ENCODE results near the gene CCRL2. TPM values are rescaled to one million over a fixed set of nuclear protein-coding genes. Genes with fewer than 3 reads are reported as not detected.
"Not testable (repeated sequence)": the region's sequence is repeated elsewhere in the genome, so short reads cannot be mapped to it uniquely, and the experiment has no call there.

The CCRL2 gene
- polyA plus RNA-seq, 3 donors, result 1.1 to 1.5 (median 1.3) TPM

DNA sequence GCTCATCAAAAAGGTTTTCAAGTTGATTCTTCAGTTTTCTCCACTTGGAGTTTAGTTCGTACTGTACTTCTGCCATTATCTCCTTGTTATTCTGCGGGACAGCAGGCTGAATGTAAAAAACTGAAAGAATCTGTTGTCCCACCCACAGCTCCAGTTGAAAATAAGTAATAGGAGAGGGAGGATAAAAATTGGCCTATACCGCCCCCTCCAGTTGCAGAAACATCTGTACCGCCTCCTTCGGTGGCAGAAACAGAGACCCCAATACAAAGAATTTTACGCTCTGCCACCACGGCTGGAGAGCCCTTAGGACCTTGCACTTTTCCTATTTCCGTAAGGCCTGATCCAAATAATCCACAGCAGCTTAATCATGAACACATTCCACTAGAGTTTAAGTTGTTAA lies 20.3 kb downstream of the CCRL2 start:
- not testable (repeated sequence) for DNase-seq (ENCODE audit: low read depth in 3 of 3, low spot score in 2 of 3)

DNA sequence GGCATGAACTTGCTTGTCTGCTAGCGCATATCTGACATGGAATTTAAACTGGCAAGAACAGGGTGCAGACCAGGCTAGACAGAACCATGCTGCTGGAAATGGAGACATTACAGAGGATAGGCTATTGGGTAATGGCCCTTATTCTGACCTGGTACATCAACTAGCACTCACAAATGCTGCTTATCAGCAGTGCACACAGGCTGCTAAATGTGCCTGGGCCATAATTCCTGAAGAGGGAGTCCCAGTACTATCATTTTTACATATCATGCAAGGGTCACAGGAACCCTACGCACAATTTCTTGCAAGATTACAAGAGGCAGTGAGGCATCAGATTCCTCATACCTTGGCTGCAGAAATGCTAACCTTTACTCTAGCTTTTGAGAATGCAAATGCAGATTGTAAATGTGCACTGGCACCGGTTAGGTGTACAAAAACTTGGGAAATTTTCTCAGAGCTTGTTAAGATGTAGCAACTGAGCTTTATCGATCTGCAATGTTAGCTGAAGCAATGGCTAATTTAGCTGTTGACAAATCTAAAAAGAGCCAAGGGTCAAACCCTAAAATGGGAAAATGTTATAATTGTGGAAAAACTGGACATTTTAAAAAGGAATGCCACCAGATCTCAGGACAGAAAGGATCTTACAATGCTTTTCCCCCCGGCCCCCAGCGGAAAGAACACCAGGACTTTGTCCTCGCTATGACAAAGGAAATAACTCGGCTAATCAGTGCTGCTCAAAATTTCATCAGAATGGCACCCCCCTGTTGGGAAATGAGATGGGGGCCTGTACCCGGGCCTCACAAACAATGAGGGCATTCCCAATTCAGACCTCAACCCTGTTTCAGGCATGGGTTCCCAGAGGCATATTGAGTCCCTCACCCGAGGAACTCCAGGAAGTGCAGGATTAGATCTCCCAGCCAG lies 21.1 kb downstream of the CCRL2 start:
- no peak for DNase-seq (ENCODE audit: low read depth in 3 of 3, low spot score in 2 of 3)

DNA sequence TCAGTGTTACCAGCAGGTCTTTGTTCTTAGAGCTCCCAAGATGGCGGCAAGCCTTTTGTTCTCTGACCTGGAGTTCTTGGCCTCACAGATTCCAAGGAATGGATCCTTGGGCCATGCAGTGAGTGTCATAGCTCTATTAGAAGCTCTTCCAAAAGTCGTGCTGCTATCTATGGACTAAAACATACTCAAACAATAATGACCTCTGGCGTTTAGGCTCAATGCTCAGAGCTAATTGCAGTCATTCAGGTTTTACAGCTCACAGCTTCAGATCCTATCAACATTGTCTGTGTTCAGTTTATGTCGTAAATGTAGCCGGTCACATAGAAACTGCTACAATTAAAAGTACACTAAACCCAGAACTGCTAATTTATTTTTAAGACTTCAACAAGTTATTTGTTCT lies 22.2 kb downstream of the CCRL2 start:
- DNase-seq (ENCODE audit: low read depth in 3 of 3, low spot score in 2 of 3), result no peak

DNA sequence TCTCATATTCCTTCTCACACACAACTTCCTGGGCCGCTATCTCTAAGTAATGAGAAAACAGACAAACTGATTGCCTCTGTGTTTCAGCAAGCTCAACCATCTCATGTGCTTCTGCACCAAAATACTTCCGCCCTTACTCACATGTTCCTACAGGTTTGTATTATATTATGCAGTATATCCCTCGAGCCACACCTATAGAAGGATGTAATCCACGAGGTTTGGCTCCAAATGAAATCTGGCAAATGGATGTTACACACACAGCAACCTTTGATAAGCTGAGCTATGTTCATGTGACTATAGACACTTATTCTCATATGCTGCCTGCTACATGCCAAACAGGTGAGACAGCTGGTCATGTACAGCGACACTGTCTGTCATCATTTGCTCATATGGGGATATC lies 22.6 kb downstream of the CCRL2 start:
- no peak for DNase-seq (ENCODE audit: low read depth in 3 of 3, low spot score in 2 of 3)

DNA sequence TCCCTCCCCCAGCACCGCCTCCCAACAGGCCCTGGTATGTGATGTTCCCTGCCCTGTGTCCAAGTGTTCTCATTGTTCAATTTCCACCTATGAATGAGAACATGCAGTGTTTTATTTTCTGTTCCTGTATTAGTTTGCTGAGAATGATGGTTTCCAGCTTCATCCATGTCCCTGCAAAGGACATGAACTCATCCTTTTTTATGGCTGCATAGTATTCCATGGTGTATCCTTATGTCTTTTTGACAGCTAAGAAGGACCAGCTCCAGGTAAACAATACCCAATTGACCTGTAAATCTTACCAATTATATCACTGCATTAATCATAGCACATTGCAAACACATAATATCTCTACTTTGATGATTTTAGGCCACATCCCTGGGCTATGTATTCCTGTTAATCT lies 23.8 kb downstream of the CCRL2 start:
- not testable (repeated sequence) for DNase-seq (ENCODE audit: low read depth in 3 of 3, low spot score in 2 of 3)

DNA sequence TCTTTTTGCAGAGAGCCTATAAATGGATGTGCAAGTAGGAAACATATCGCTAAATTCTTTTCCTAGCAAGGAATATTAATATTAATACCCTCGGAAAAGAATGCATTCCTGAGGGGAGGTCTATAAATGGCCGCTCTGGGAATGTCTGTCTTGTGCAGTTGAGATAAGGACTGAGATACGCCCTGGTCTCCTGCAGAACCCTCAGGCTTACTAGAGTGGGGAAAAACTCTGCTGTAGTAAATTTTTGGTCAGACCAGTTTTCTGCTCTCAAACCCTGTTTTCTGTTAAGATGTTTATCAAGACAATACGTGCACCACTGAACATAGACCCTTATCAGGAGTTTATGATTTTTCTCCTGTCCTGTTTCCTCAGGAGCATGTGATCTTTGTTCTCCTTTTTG lies 24.8 kb downstream of the CCRL2 start:
- DNase-seq (ENCODE audit: low read depth in 3 of 3, low spot score in 2 of 3), result not testable (repeated sequence)

DNA sequence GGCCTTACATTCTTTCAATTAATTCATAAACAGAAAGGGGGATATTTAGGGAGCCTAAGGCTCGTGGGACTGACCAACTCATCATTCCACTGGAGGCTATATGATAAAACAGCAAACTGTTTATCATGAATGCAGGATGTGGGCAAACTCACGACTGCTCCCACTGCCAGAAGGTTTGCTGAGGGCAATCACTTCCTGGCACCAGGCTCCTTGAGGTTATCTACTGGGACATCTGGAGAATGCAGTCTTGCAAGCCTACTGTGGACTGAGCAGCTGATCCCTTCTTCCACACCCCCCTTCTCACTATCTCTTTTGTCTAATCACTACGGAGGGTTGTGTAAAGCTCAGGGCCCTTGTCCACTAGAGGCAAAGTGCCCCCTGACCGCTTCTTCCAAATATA lies 26.1 kb downstream of the CCRL2 start:
- DNase-seq (ENCODE audit: low read depth in 3 of 3, low spot score in 2 of 3), result not testable (repeated sequence)

DNA sequence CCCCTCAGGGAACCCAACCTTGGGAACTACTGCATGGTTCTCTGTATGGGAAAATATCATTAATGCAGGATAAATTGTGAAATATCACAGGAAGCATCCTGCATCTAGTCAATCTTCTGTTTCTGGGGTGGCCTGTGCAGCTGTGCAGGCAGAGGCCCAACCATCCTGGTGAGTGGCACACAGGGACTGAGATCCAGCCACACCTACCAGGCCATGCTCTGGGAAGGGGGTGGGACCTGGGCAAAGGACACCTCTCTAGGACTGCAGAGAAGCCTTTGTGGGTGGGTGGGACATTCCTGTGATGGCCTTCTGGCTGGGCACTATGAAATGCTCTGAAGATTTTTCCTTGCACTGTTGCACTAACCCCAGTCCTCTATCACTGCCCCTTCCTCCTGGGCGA lies 26.8 kb downstream of the CCRL2 start:
- DNase-seq (ENCODE audit: low read depth in 3 of 3, low spot score in 2 of 3), result no peak

DNA sequence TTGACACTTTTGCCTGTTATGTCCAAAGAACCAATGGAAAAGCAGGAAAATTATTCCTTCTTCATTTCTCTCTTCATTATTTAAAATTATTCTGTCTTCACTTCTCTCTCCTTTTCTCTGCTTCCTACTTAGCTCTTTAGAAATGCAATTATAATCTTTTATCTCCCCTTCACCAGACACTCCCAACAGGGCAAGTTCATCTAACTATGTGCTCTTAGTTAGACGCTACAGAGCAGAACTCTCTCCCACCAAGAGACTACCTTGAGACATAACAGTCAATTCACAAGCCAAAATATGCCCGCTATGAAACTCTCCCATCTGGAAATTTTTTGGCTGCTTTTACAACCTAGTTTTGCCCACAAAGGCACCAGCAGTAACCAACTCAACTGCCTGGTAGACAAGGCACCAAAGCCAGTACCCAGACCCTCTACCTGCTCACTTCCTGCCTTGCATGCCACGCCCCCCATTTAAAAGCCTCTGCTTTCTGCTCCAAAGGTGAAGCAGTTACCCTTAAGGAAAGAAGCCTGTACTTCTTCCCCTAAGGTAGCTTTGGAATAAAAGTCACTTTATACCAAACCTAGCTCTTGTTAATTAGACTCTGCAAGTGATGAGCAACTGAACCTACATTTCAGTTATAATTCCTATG lies 28.1 kb downstream of the CCRL2 start:
- no peak for DNase-seq (ENCODE audit: low read depth in 3 of 3, low spot score in 2 of 3)

DNA sequence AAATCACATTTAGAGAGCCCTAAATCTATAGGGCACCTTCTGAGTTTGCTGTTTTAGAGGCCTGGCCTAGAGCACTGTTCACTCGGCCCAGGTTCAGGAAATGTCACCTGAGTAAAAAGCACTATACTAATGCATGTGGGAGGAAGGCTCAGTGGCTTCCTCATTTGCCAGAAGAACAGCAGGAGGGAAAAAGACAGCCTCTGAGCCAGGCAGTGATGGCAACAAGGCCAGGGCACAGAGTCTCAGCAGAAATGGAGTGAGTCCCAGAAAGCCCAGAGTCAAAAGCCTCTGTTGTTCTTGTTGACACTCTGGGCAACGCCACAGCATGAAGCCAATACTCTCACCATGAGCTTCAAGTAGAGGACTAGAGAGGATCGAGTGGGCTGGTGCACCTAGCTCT lies 31.8 kb downstream of the CCRL2 start:
- DNase-seq (ENCODE audit: low read depth in 3 of 3, low spot score in 2 of 3), result no peak

DNA sequence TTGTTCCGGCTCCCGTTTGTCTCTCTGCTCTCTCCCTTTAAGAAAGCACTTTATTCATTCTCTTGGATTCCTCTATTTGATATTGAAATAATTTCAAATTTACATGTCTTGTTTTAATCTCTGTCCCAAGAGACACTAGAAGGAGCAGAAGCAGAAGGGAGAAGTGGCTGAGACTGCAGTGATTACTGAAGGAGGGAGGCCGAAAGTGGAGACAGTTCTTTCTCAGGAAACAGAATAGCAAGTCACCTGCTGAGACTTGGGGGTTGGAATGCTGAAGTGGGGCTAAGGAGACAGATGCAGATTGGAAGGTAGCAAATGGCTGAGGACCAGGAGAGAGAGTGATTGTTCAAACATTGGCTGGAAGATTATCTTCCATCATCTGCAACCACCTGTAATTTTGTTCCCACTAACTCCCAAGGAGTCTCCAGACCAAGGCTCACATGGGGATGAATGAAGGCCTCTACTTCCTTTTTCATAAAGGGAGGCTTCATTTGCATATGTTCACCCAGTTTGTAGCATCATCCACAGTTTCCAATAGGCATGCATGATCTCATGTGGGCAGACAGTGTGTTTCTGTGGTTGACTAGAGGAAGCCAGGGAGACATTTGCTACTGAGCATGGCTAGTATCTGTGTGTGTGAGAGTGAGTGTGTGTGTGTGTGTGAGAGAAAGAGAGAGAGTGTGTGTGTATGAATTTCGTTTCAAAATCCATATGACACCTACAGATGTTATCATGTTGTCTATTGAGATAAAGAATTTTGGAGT lies 33.7 kb downstream of the CCRL2 start:
- DNase-seq (ENCODE audit: low read depth in 3 of 3, low spot score in 2 of 3), result no peak

DNA sequence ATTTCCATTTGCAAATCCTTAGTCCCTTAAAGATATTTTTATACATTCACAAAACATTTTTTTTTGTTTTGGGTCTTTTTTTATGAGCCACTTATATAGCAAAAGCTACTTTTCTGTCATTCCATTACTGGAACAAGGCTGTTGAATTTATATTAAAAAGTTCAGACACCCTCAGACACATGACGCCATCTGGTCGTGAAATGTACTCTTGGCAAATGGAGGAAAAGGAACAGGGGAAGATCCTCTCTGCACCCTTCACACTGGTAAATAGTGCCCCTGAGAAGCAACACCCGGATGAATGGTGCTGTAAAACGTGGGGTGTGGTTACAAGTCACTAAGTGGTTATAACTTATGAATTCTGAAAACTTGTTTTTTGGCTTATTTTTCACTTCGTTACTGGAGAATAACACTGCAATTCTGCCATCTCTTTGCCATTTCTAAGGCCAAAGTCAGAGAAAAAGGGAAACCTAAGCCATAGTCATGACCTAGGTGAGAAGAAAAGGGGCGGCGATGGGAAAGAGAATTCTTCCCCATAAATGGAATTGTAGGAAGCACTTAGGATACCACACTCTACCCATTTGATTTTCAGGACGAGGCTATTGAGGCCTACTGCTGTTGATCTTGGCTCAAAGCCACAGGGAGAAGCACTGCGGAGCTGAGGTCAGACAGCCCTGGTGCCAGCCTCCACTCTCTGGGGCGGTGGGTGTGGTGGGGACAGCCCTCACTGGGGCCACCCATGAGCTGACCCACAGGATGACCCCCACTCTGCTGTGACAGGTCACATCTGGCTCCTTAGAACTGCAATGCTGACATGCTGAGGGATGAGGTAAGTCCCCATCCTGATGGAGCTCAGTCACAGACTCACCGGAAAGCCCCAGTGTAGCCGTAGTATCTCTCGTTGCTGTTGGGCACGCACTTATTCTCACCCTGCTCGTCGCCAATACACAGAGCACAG lies 35.8 kb downstream of the CCRL2 start:
- DNase-seq (ENCODE audit: low read depth in 3 of 3, low spot score in 2 of 3), result peak in 2 of 3 donors; percentile 15 to 36

DNA sequence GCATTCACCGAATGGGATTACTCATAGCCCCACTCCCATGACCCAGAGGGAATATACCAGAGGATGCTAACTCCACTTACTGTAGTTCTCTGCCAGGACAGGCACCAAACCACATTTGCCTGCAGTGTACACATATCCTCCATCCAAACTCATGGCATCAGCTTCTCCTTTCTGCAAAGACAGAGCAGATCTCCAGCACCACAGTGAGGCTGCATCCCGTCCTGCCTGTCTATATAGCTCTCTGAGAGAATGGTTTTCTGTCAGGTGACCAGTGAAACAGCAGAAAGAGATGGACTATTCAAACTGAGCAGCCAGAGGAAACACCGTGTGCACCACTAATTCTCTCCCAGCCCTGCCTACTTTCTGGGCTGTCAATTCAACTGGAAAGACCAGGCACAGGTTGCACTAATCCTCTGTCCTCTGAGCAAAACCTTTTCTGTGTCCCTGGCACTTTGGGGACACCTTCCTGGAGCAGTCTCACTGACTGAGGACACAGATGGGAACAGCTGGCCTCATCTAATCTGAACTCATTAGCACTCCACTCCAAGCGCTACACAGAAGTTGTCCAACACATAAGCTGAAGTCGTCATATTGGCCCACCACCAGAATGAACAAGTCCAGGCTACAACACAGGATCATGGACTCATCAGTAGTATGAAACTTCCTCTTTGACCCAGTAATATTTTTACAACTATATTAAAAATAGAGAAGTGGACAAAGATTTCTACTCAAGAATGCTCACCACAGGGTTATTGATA lies 40.3 kb downstream of the CCRL2 start:
- DNase-seq (ENCODE audit: low read depth in 3 of 3, low spot score in 2 of 3), result no peak

DNA sequence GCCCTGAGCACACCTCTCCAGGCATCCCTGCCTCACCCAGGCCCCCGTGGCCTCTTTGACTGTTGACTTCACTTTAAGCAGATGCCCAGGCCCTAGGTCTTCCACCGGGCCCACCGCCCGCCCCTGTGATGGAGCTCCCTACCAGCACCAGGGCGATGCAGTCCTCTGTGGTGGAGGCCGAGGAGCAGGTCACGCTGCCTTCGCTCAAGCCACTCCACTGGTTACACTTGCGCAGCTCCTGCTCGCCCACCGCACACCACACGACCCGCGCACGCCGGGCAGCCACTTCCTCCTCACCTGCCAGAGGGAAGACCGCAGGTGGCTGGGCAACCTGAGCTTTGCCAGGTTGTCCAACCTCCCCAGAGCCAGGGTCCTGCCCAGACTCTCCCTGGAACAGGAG lies 41.7 kb downstream of the CCRL2 start:
- DNase-seq (ENCODE audit: low read depth in 3 of 3, low spot score in 2 of 3), result no peak

DNA sequence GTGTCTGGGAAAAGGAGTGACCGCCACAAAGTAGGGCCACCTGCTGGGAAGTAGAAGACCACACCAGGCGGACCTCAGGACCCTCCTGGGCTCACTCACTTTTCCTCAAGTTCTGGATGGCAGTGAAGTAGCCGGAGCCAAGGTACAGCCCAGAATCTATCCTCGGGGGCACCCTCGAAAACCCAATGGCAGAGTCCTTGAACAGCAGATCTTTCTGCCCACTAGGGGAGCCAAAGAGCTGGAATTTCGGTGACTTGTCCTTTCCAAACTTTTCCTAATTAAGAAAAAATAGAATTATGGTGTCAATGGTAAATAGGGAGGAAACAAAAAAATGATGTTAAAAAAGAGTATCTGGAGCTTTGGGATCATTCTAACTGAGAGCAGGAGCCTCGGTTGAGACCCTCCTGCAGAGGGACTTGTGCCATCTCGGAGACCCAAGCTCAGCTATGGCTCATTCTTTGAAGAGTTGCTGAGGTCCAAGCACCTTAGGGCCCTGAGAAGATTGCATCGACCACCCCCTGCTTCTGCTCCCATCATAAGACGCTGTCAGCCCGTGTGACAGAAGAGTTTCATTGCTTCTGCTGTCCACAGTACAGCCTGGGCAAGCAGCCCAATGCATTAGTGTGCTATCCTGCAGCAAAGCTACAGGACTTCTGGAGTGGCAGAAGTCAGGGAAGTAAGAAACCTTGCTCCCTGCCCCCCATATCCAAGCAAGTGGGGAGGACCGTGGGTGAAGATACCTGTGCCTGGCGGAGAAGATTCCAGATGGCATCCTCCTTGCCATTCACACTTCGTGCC lies 42.9 kb downstream of the CCRL2 start:
- DNase-seq (ENCODE audit: low read depth in 3 of 3, low spot score in 2 of 3), result no peak

DNA sequence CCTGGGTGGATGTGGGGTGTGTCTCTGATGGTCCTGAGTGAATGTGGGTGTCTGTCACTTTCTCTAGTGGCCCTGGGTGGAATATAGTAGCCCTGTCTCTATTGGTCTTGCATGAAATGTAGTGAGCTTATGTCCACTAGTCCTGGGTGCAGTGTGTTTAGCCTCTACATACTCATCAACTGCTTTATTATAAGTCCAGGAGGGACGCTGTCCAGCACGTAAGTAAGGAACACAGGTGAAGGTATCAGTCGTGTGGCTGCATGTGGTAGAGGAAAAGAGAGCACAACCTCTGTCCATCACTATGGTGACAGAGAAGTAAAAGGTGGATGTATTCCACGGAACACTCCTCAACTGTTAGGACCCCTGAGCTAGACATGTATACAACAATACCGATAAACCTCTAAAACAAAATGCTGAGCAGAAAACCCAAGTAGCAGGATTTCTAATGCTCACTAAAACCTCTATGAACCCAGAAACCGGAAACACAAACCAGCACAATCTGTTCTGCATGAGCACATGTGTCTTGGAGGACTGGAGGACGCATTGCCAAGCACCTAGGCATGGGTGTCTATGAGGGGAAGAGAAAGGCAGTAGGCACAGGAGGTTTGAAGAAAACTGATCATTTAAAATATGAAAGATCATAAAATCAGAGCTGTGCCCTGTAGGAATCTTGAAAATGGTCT lies 46.6 kb downstream of the CCRL2 start:
- DNase-seq (ENCODE audit: low read depth in 3 of 3, low spot score in 2 of 3), result no peak

DNA sequence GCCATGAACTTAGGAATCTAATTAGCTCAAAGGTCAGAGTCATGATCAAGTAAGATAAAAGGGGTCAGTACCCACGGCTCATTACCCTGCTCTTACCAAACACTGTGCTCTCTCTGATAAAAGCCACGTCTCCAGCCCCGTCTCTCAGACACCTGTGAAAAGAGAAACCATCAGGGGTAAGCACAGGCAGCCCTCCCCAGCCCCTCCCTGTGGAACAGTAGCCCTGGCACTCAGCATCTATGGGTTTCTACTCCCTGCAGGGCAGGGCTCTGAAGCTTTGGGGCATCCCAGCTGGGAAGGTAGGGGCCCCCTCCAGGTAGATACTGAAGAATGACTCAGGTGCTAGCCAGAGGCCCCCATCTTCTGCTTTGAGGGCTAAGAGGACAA lies 47.1 kb downstream of the CCRL2 start:
- no peak for DNase-seq (ENCODE audit: low read depth in 3 of 3, low spot score in 2 of 3)

DNA sequence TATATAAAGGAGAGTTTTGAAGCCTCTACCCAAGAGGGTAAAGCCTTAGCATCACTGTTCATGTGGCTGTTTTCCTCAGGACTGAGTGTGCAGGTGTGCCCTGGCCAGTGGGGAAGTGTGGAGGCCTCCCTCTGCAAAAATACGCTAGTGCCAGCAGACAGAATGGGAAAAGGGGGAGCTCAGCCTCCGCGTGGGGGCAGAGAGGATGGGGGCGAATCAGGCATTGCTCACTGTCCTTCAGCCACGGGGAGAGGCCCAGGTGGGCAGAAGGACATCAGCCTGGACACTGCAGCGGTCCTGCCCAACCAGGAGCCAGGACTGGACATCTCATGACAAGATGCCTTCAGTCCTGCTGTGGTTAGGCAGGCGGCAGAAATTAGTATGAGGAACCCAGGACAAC lies 47.5 kb downstream of the CCRL2 start:
- no peak for DNase-seq (ENCODE audit: low read depth in 3 of 3, low spot score in 2 of 3)

All from right renal cortex interstitium (tissue), 3 donors.